ENCODE results near the gene PARN.

Gene PARN

GRCh38 chr16:14476183-14476582 lies 153.9 kb downstream of the PARN start:
- TF ChIP-seq FOXP2 (optimal IDR thresholded peaks at IDR 0.05; ENCODE audit: control extremely low read depth, extremely low read length, insufficient read depth), result no peak
- TF ChIP-seq EZH2 (IDR thresholded peaks at IDR 0.05), result no peak
- no peak for TF ChIP-seq POLR2AphosphoS5 (IDR thresholded peaks at IDR 0.05; ENCODE audit: borderline replicate concordance, low read depth, low read length)
- Histone ChIP-seq H3K36me3 (ENCODE audit: insufficient read depth, low read length) (peaks cover 27% of the 10 kb centered on the region), H3K27ac (no peak overlapping the region), H3K9me3 (ENCODE audit: low read depth, low read length) (0 out of 2 replicates have a peak, but pooled peaks cover 2% of the 10 kb centered on the region), H3K4me3 (no peak overlapping the region), H3K9ac (ENCODE audit: insufficient read length) (no peak overlapping the region)
- DNase-seq (ENCODE audit: low read depth, low spot score), result no peak

GRCh38 chr16:14475370-14476139 lies 154.5 kb downstream of the PARN start:
- Histone ChIP-seq H3K27ac (no peak overlapping the region), H3K36me3 (ENCODE audit: insufficient read depth, low read length) (peaks cover 23% of the 10 kb centered on the region), H3K9ac (ENCODE audit: insufficient read length) (no peak overlapping the region), H3K4me3 (no peak overlapping the region), H3K9me3 (ENCODE audit: low read depth, low read length) (0 out of 2 replicates have a peak, but pooled peaks cover 2% of the 10 kb centered on the region)
- no peak for TF ChIP-seq POLR2AphosphoS5 (IDR thresholded peaks at IDR 0.05; ENCODE audit: borderline replicate concordance, low read depth, low read length)
- no peak for TF ChIP-seq EZH2 (IDR thresholded peaks at IDR 0.05)
- TF ChIP-seq FOXP2 (optimal IDR thresholded peaks at IDR 0.05; ENCODE audit: control extremely low read depth, extremely low read length, insufficient read depth), result no peak
- no peak for DNase-seq (ENCODE audit: low read depth, low spot score)

- TF ChIP-seq POLR2AphosphoS5 (IDR thresholded peaks at IDR 0.05; ENCODE audit: borderline replicate concordance, low read depth, low read length) (no peak), EZH2 (IDR thresholded peaks at IDR 0.05) (no peak), FOXP2 (optimal IDR thresholded peaks at IDR 0.05; ENCODE audit: control extremely low read depth, extremely low read length, insufficient read depth) (no peak)
- Histone ChIP-seq H3K36me3 (ENCODE audit: insufficient read depth, low read length) (peaks cover 3% of the 10 kb centered on the region; the same call in 1 of the 2 replicates), H3K27ac (no peak overlapping the region), H3K9ac (ENCODE audit: insufficient read length) (no peak overlapping the region), H3K9me3 (ENCODE audit: low read depth, low read length) (no peaks in the 10 kb centered on the region), H3K4me3 (no peak overlapping the region)
- no peak for DNase-seq (ENCODE audit: low read depth, low spot score)
Observed at GRCh38 chr16:14473488-14473887, 156.6 kb downstream of the PARN start.

- TF ChIP-seq POLR2AphosphoS5 (IDR thresholded peaks at IDR 0.05; ENCODE audit: borderline replicate concordance, low read depth, low read length) (no peak), FOXP2 (optimal IDR thresholded peaks at IDR 0.05; ENCODE audit: control extremely low read depth, extremely low read length, insufficient read depth) (no peak), EZH2 (IDR thresholded peaks at IDR 0.05) (no peak)
- DNase-seq (ENCODE audit: low read depth, low spot score), result no peak
- Histone ChIP-seq H3K4me3 (no peak overlapping the region), H3K36me3 (ENCODE audit: insufficient read depth, low read length) (no peaks in the 10 kb centered on the region), H3K9ac (ENCODE audit: insufficient read length) (no peak overlapping the region), H3K27ac (no peak overlapping the region), H3K9me3 (ENCODE audit: low read depth, low read length) (no peaks in the 10 kb centered on the region)
Observed at GRCh38 chr16:14472357-14472756, 157.7 kb downstream of the PARN start.

GRCh38 chr16:14470788-14471187 lies 159.3 kb downstream of the PARN start:
- Histone ChIP-seq H3K36me3 (ENCODE audit: insufficient read depth, low read length) (no peaks in the 10 kb centered on the region), H3K4me3 (no peak overlapping the region), H3K27ac (no peak overlapping the region), H3K9ac (ENCODE audit: insufficient read length) (no peak overlapping the region), H3K9me3 (ENCODE audit: low read depth, low read length) (no peaks in the 10 kb centered on the region)
- DNase-seq (ENCODE audit: low read depth, low spot score), result no peak
- TF ChIP-seq FOXP2 (optimal IDR thresholded peaks at IDR 0.05; ENCODE audit: control extremely low read depth, extremely low read length, insufficient read depth) (no peak), EZH2 (IDR thresholded peaks at IDR 0.05) (no peak), POLR2AphosphoS5 (IDR thresholded peaks at IDR 0.05; ENCODE audit: borderline replicate concordance, low read depth, low read length) (no peak)

- Histone ChIP-seq H3K9me3 (ENCODE audit: low read depth, low read length) (no peaks in the 10 kb centered on the region; the same call in 1 of the 2 replicates), H3K27ac (no peak overlapping the region), H3K4me3 (no peak overlapping the region), H3K36me3 (ENCODE audit: insufficient read depth, low read length) (no peaks in the 10 kb centered on the region; the same call in none of the 2 replicates), H3K9ac (ENCODE audit: insufficient read length) (no peak overlapping the region)
- TF ChIP-seq FOXP2 (optimal IDR thresholded peaks at IDR 0.05; ENCODE audit: control extremely low read depth, extremely low read length, insufficient read depth), result no peak
- TF ChIP-seq POLR2AphosphoS5 (IDR thresholded peaks at IDR 0.05; ENCODE audit: borderline replicate concordance, low read depth, low read length), result no peak
- no peak for TF ChIP-seq EZH2 (IDR thresholded peaks at IDR 0.05)
- DNase-seq (ENCODE audit: low read depth, low spot score), result no peak
Observed at GRCh38 chr16:14465799-14466198, 164.3 kb downstream of the PARN start.

GRCh38 chr16:14464796-14465195 lies 165.3 kb downstream of the PARN start:
- no peak overlapping the region for H3K27ac ChIP-seq
- H3K9ac ChIP-seq (ENCODE audit: insufficient read length), result no peak overlapping the region
- no peak for TF ChIP-seq EZH2 (IDR thresholded peaks at IDR 0.05)
- TF ChIP-seq POLR2AphosphoS5 (IDR thresholded peaks at IDR 0.05; ENCODE audit: borderline replicate concordance, low read depth, low read length), result no peak
- no peak for TF ChIP-seq FOXP2 (optimal IDR thresholded peaks at IDR 0.05; ENCODE audit: control extremely low read depth, extremely low read length, insufficient read depth)
- DNase-seq (ENCODE audit: low read depth, low spot score), result no peak
- no peaks in the 10 kb centered on the region; the same call in 1 of the 2 replicates for H3K9me3 ChIP-seq (ENCODE audit: low read depth, low read length)
- H3K4me3 ChIP-seq, result no peak overlapping the region
- H3K36me3 ChIP-seq (ENCODE audit: insufficient read depth, low read length), result no peaks in the 10 kb centered on the region; the same call in none of the 2 replicates

GRCh38 chr16:14464192-14464591 lies 165.9 kb downstream of the PARN start:
- H3K9me3 ChIP-seq (ENCODE audit: low read depth, low read length), result no peaks in the 10 kb centered on the region; the same call in 1 of the 2 replicates
- no peak overlapping the region for H3K9ac ChIP-seq (ENCODE audit: insufficient read length)
- TF ChIP-seq FOXP2 (optimal IDR thresholded peaks at IDR 0.05; ENCODE audit: control extremely low read depth, extremely low read length, insufficient read depth) (no peak), POLR2AphosphoS5 (IDR thresholded peaks at IDR 0.05; ENCODE audit: borderline replicate concordance, low read depth, low read length) (no peak), EZH2 (IDR thresholded peaks at IDR 0.05) (no peak)
- H3K36me3 ChIP-seq (ENCODE audit: insufficient read depth, low read length), result no peaks in the 10 kb centered on the region; the same call in none of the 2 replicates
- DNase-seq (ENCODE audit: low read depth, low spot score), result no peak
- H3K27ac ChIP-seq, result no peak overlapping the region
- no peak overlapping the region for H3K4me3 ChIP-seq
